HEK293 (cell line): Measurements from ENCODE around the gene CCZ1B.
"Not testable (repeated sequence)": the region's sequence is repeated elsewhere in the genome, so short reads cannot be mapped to it uniquely, and the experiment has no call there.

Experiments
- ATF2 ChIP-seq: fragments of 450-650 bp; formaldehyde crosslinking; IDR thresholded peaks from 2 replicates; pipeline ENCODE4 v1.5.1; 2016; ENCODE audit warnings: missing biosample characterization, missing genetic modification characterization, low read depth
- CTCF ChIP-seq: fragments of 450-650 bp; formaldehyde crosslinking; IDR thresholded peaks from 2 replicates; pipeline ENCODE4 v1.5.1; 2016; ENCODE audit warnings: missing biosample characterization, missing genetic modification characterization
- KLF7 ChIP-seq: fragments of 450-650 bp; formaldehyde crosslinking; IDR thresholded peaks from 2 replicates; pipeline ENCODE4 v1.5.1; 2016; ENCODE audit warnings: missing biosample characterization, missing genetic modification characterization, borderline replicate concordance
- YY1 ChIP-seq: fragments of 450-650 bp; formaldehyde crosslinking; IDR thresholded peaks from 2 replicates; pipeline ENCODE4 v1.5.1; 2018; ENCODE audit warnings: missing biosample characterization, missing genetic modification characterization
- ZNF121 ChIP-seq: fragments of 450-650 bp; formaldehyde crosslinking; IDR thresholded peaks from 2 replicates; pipeline ENCODE4 v1.5.1; 2016; ENCODE audit warnings: missing biosample characterization, missing genetic modification characterization
- ZNF133 ChIP-seq: fragments of 450-650 bp; formaldehyde crosslinking; IDR thresholded peaks from 2 replicates; pipeline ENCODE4 v1.5.1; 2016; ENCODE audit warnings: missing biosample characterization, missing genetic modification characterization
- ZNF174 ChIP-seq: fragments of 450-650 bp; formaldehyde crosslinking; IDR thresholded peaks from 2 replicates; pipeline ENCODE4 v1.5.0; 2017; ENCODE audit warnings: missing biosample characterization, mild to moderate bottlenecking, missing genetic modification characterization
- ZNF2 ChIP-seq: fragments of 450-650 bp; formaldehyde crosslinking; IDR thresholded peaks from 2 replicates; pipeline ENCODE4 v1.5.1; 2016; ENCODE audit warnings: missing biosample characterization, missing genetic modification characterization
- ZNF266 ChIP-seq: fragments of 450-650 bp; formaldehyde crosslinking; IDR thresholded peaks from 2 replicates; pipeline ENCODE4 v1.5.1; 2016; ENCODE audit warnings: missing biosample characterization, missing genetic modification characterization, low read depth
- ZNF501 ChIP-seq: fragments of 450-650 bp; formaldehyde crosslinking; IDR thresholded peaks from 2 replicates; pipeline ENCODE4 v1.5.1; 2016; ENCODE audit warnings: missing biosample characterization, missing genetic modification characterization
- ZNF677 ChIP-seq: fragments of 450-650 bp; IDR thresholded peaks from 2 replicates; pipeline ENCODE4 v1.5.0; 2018; ENCODE audit warnings: missing biosample characterization, mild to moderate bottlenecking, missing genetic modification characterization, moderate library complexity
- ZNF704 ChIP-seq: fragments of 450-650 bp; formaldehyde crosslinking; IDR thresholded peaks from 2 replicates; pipeline ENCODE4 v1.5.1; 2016; ENCODE audit warnings: missing biosample characterization, missing genetic modification characterization
- ZNF830 ChIP-seq: fragments of 450-650 bp; IDR thresholded peaks from 2 replicates; pipeline ENCODE4 v1.5.0; 2018; ENCODE audit warnings: missing biosample characterization, missing genetic modification characterization, low read depth, mild to moderate bottlenecking, moderate library complexity

- not testable (repeated sequence) for TF ChIP-seq CTCF (tag by site-specific recombination); ZNF121 (tag by site-specific recombination); ZNF830 (tag by site-specific recombination); YY1; ZNF2 (tag by site-specific recombination); ZNF133 (tag by site-specific recombination); ZNF174; ZNF266 (tag by site-specific recombination); ZNF501; ZNF704 (tag by site-specific recombination); ATF2 (tag by site-specific recombination); KLF7 (tag by site-specific recombination); ZNF677 (tag by site-specific recombination)
Observed at GRCh38 chr7:6862876-6863275, 36.8 kb upstream of the CCZ1B start.
